ENCODE results near the gene TMEM120B.

TMEM120B gene

DNA sequence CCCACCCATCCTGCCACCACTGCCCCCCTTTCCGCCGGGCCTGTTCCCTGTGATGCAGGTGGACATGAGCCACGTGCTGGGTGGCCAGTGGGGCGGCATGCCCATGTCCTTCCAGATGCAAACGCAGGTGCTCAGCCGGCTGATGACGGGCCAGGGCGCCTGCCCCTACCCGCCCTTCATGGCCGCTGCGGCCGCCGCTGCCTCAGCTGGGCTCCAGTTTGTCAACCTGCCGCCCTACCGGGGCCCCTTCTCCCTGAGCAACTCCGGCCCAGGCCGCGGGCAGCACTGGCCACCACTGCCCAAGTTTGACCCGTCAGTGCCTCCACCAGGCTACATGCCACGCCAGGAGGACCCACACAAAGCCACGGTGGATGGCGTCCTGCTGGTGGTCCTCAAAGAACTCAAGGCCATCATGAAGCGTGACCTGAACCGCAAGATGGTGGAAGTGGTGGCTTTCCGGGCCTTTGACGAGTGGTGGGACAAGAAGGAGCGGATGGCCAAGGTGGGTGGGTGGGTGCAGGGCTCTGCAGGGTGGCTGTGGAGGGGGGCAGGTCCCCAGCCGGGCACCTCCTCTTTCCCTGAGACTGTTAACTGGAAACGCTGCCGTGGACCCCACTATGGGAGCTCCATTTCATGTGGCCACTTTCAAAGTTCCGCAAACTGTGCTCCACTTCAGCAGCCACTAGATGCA, 102.0 kb downstream of the TMEM120B start:
- no peak for DNase-seq (ENCODE audit: low read depth in 2 of 3, low spot score in 1 of 3)

DNA sequence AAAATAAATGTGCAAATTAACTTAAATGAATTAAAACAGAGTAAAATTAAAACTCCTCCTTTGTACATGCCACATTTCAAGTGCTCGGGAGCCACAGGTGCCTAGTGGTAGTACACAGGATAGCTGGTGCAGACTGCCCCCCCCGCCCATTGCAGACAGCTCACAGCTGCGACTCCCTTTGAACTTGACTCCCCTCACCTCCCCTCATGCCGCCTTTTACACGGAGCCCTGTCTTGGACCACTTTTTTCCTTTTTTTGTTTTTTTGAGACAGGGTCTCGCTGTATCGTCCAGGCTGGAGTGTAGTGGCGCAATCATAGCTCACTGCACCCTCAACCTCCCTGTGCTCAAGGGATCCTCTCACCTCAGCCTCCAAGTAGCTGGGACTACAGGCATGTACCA, 102.7 kb downstream of the TMEM120B start:
- DNase-seq (ENCODE audit: low read depth in 2 of 3, low spot score in 1 of 3), result no peak

DNA sequence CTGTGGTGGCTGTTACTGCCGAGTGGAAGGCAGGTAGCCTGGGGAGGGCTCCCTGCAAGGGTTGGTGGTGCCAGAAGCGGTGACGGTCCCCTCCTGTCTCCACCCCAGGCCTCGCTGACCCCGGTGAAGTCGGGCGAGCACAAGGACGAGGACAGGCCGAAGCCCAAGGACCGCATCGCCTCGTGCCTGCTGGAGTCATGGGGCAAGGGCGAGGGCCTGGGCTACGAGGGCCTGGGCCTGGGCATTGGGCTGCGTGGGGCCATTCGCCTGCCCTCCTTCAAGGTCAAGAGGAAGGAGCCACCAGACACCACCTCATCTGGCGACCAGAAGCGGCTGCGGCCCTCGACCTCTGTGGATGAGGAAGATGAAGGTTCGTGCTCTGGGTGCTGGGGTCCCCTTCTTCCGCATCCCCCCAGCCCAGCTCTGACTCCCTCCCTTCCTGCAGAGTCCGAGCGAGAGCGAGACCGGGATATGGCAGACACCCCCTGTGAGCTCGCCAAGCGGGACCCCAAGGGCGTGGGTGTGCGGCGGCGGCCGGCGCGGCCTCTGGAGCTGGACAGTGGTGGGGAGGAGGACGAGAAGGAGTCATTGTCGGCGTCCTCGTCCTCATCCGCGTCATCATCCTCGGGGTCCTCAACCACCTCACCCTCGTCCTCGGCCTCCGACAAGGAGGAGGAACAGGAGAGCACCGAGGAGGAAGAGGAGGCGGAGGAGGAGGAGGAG, 104.5 kb downstream of the TMEM120B start:
- no peak for DNase-seq (ENCODE audit: low read depth in 2 of 3, low spot score in 1 of 3)

DNA sequence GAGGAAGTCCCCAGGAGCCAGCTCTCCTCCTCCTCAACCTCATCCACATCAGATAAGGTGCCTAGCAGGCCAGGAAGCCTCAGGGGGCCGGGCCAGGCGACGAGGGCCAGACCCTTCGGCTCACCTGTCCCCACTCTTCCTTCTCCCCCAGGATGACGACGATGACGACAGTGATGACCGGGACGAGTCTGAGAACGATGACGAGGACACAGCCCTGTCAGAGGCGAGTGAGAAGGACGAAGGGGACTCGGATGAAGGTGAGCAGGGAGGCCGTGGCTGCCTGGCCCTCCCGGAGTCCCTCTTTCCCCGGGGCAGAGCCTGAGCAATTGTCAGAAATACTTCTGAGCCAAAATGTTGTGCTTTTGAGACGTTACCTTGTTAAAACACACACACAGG, 105.1 kb downstream of the TMEM120B start:
- DNase-seq (ENCODE audit: low read depth in 2 of 3, low spot score in 1 of 3), result no peak

DNA sequence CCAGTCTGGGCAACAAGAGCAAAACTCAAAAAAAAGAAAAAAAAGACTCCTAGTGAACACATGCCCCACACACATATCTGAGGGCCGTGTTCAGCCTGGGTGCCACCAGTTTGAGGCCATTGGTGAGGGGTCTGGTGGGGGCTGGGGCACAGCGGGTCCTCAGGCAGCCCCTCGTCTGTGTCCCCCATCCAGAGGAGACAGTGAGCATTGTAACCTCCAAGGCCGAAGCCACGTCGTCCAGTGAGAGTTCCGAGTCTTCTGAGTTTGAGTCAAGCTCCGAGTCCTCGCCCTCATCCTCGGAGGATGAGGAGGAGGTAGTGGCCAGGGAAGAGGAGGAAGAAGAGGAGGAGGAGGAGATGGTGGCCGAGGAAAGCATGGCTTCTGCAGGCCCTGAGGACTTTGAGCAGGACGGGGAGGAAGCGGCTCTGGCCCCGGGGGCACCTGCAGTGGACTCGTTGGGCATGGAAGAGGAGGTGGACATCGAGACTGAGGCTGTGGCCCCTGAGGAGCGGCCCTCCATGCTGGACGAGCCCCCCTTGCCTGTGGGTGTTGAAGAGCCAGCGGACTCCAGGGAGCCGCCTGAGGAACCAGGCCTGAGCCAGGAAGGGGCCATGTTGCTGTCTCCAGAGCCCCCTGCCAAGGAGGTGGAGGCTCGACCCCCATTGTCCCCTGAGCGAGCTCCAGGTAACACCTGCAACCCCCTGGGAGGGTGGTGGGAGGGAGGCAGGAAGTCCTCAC, 106.8 kb downstream of the TMEM120B start:
- DNase-seq (ENCODE audit: low read depth in 2 of 3, low spot score in 1 of 3), result no peak

DNA sequence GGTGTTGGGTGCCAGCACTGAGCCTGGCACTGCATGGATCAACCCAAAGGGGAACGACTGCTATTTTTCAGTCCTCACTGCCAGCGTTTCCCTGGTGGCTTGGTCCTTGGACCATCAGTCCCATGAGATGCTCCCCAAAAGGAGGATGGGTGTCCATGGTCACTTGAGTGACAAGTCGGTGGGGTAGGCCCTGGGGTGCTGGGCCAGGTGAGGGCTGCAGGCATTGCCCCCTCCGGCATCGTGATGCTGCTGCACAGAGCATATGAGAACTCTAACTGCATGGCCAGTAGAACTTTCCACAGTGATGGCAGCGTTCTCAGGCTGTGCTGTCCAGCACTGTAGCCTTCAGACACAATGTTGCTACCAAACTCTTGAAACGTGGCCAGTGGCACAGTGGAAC, 107.5 kb downstream of the TMEM120B start:
- no peak for DNase-seq (ENCODE audit: low read depth in 2 of 3, low spot score in 1 of 3)

DNA sequence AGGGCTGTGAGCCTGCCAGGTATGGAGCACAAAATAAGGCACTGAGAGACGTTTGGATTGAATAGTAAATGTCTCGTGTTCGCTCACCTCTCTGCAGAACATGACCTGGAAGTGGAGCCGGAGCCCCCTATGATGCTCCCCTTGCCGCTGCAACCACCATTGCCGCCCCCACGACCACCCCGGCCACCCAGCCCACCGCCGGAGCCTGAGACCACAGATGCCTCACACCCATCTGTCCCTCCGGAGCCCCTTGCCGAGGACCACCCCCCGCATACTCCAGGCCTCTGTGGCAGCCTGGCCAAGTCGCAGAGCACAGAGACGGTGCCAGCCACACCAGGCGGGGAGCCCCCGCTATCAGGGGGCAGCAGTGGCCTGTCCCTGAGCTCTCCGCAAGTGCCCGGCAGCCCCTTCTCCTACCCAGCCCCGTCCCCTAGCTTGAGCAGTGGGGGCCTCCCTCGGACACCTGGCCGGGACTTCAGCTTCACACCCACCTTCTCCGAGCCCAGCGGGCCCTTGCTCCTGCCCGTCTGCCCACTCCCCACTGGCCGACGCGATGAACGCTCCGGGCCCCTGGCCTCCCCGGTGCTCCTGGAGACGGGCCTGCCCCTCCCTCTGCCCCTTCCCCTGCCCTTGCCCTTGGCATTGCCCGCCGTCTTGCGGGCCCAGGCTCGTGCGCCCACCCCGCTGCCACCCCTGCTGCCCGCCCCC, 110.0 kb downstream of the TMEM120B start:
- DNase-seq (ENCODE audit: low read depth in 2 of 3, low spot score in 1 of 3), result no peak

DNA sequence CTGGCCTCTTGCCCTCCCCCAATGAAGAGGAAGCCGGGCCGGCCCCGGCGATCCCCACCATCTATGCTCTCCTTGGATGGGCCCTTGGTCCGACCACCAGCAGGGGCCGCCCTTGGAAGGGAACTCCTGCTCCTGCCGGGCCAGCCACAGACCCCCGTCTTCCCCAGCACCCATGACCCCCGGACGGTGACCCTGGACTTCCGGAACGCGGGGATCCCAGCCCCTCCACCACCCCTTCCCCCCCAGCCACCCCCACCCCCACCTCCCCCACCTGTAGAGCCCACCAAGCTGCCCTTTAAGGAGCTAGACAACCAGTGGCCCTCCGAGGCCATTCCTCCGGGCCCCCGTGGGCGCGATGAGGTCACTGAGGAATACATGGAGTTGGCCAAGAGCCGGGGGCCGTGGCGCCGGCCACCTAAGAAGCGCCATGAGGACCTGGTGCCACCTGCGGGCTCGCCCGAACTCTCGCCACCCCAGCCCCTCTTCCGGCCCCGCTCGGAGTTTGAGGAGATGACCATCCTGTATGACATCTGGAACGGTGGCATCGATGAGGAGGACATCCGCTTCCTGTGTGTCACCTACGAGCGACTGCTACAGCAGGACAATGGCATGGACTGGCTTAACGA, 110.7 kb downstream of the TMEM120B start:
- DNase-seq (ENCODE audit: low read depth in 2 of 3, low spot score in 1 of 3), result no peak

DNA sequence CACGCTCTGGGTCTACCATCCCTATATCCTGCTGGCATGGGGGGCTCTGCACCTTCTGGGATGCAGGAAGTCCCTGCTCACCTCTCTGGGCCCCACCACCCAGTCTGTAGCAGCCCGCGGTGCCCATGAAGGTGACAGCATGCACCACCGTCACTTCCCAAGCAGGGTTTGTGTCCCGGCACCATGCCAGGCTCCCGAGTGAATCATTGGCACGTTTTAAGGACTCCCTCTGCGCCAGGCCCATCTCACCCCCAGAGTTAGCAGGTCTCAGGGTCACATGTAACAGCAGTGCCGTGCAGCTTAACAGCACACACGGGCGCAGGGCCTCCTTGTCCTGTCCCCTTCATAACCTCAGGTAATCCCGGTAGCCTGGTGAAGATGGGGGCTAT, 111.2 kb downstream of the TMEM120B start:
- no peak for DNase-seq (ENCODE audit: low read depth in 2 of 3, low spot score in 1 of 3)

DNA sequence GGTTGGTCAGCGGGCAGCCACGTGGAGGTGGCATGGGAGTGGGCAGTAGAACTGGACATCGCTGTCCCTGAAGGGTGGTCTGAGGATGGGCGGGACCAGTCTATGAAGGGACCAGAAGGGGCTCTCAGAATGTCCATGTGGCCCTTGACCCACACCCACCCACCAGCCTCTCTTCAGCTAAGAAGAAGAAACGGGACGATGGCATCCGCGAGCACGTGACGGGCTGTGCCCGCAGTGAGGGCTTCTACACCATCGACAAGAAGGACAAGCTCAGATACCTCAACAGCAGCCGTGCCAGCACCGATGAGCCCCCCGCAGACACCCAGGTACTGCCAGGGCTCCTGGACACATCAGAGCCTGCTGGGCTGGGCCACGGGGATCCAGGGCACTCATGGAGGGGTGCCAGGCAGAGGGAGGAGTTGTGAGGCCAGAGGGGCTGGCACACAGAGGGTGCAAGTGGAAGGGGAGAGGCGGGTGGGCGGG, 112.5 kb downstream of the TMEM120B start:
- no peak for DNase-seq (ENCODE audit: low read depth in 2 of 3, low spot score in 1 of 3)

DNA sequence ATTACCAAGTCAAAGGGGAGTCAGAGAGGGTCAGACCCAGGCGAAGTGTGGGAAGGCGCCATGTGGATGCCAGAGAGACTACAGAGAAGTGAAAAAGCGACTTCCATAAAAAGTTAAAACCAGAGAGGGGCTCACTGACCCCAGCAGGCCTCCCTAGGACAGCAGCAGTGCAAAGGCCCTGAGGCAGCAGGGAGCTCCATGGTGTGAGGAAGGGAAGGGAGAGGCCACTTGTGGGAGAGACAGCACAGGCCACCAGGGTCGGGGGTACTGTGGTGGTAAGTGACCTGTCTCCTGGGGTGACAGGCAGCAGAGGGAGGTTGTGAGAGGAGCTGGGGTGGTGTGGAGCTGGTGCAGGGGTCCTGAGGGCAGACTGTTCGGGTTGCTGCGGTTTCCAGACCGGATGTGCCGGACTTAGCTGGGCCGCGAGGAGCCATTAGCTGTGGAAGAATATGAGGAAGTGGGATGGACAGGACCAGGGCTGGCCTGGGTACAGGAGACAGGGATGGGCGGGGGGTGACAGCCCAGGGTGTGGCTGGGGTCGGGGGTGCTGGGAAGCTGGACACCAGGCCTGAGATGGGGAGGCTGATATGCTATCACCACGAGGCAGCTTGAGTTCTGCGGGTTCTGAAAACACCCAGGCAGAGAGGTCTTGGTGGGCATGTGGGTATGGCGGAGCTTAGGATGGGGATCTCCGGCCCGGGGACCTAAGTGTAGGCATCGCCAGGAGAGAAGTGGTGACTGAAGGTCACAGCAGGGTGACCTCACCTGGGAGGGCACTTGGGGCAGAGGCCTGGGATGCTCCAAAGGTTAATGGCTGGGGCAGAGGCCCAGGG, 114.0 kb downstream of the TMEM120B start:
- DNase-seq (ENCODE audit: low read depth in 2 of 3, low spot score in 1 of 3), result no peak

DNA sequence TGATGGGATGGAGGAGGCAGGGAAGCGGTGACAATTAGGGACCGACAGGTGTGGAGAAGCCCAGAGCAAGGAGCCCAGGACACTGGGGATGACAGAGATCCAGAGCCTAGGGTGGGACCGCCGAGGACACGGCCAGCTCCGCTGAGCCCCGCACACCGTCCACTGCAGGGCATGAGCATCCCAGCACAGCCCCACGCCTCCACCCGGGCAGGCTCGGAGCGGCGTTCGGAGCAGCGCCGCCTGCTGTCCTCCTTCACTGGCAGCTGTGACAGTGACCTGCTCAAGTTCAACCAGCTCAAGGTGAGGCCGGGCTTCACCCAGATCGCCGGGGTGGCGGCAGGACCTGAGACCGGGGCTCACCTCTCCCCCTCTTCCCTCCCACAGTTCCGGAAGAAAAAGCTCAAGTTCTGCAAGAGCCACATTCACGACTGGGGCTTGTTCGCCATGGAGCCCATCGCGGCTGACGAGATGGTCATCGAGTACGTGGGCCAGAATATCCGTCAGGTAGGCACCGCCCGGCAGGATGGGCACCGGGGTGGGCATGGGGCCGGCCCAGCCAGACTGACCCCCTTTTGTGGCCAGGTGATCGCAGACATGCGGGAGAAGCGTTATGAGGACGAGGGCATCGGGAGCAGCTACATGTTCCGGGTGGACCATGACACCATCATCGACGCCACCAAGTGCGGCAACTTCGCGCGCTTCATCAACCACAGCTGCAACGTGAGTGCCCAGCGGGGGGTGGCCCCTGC, 115.0 kb downstream of the TMEM120B start:
- no peak for DNase-seq (ENCODE audit: low read depth in 2 of 3, low spot score in 1 of 3)

DNA sequence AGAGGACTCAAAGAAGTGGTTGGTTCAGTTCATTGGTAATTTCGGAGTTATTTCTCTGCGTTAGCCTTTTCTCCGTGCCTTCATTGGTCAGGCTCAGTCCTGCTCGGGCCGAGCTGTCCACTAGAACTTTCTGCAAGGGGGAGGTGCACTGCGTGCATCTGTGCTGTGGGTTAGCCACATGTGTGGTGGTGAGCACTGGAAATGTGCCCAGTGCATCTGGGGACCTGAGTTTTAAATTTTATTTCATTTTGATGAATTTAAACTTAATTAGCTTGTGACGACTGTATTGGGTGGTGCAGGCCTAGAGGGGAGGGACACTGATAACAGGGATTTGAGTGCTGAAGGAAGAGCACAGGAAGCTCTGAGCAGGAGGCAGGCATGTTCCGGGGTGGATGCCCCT, 115.8 kb downstream of the TMEM120B start:
- no peak for DNase-seq (ENCODE audit: low read depth in 2 of 3, low spot score in 1 of 3)

DNA sequence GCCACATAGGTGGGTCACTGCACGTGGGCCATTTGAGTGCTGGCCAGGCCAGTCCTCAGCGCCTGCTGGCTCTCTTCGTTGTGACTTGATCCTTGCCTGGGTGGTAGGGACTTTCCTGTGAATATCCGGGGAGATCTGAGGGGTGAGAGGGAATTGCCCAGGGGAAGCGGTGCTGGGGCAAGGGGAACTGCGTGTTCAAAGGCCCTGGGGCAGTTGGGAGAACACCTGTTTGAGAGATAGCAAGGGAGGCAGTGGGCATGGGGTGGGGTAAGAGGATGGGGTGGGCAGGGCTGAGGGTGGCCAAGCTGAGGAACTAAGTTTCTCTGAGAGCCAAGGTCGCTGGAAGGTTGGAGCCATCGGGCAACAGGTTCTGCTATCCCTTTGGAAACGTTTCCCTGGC, 116.3 kb downstream of the TMEM120B start:
- no peak for DNase-seq (ENCODE audit: low read depth in 2 of 3, low spot score in 1 of 3)

DNA sequence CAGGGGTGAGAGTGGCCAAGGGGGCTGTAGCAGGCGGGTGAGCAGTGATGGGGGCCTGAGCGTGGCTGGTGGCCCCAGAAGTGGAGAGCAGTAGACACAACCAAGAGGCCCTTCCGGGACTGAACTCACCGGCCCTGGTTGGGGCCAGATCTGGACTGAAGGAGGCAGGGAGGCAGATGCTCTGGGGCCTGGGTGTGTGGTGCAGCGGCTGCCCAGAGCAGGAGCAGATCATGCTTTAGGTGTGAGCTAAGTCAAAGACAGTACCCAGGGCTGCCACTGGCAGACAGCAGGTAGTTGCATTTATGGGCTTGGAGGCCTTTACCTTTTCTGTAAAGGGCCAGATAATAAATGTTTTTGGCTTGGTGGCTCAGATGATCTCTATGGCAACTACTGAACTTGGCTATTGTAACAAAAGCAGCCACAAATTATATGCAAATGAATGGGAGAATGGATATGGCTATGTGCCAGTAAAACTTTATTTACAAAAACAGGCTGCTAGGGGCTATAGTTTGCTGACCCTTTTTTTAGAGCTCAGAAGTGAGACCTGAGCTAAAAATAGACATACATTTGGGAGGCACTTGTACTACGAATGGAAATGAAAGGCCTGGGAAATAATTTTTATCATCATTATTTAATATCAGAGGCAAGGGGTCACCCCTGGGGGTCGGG, 116.8 kb downstream of the TMEM120B start:
- DNase-seq (ENCODE audit: low read depth in 2 of 3, low spot score in 1 of 3), result no peak

DNA sequence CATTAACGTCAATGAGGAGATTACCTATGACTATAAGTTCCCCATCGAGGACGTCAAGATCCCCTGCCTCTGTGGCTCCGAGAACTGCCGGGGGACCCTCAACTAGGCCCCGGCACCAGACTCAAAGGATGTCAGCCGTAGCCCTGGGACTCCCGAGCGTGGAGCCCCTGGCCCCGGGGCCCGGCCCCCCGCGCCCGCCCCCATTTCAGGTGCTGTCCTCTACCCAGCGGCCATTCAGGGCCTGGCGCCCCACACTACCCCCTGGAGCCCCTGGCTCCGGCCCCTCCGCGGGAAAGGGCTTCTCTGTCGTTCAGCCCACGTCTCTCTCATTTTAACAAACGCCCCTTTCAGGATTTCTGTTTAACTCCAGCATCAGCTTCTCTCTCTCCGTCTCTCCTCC, 117.6 kb downstream of the TMEM120B start:
- no peak for DNase-seq (ENCODE audit: low read depth in 2 of 3, low spot score in 1 of 3)

DNA sequence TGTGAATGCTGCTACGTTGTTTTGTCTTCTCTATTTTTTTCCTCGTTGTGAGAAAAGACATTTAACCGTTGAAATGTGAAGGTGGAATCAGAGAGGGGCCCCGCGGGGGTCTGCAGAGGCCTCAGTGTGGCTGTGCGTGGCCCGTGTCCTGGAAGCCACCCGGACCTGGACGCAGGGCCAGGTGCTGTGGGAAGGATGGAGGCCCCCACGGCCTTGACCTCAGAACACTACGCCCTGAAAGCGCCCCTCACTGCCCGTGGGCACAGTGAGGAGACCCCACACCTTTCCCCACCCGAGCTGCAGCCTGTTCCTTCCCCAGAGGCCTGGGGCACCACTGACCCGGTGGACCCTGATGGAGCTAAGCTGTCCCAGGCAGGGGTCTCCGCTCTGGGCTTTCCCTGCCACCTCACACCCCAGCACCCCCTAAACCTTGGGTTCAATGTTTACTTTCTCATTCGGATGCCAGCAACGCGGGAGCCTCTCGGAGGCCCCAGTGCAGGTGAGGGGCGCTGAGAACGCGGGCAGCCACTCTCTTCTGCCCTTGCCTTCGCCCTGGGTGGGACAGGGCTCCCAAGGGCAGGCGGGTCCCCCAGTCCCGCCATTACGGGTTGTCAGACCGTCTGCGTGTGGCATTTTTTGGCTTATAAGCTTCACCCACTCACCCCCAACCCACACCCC, 118.2 kb downstream of the TMEM120B start:
- DNase-seq (ENCODE audit: low read depth in 2 of 3, low spot score in 1 of 3), result no peak

All from stimulated activated CD4-positive, alpha-beta T cell treated with anti-CD3 and anti-CD28 coated beads, Interleukin-12 subunit alpha, Interleukin-12 subunit beta, amount 100 ng/mL, for 48 hours (primary cell).